AG04449 (cell line): ENCODE results near the gene BUB1B.
"Not testable (repeated sequence)": the region's sequence is repeated elsewhere in the genome, so short reads cannot be mapped to it uniquely, and the experiment has no call there.

Experiments used
- CTCF ChIA-PET: fragments of 350-600 bp; formaldehyde crosslinking; extraction: SDS; loops from one replicate; lab custom pipeline; 2021; ENCODE audit warnings: antibody characterized with exemption; lab: Yijun Ruan, JAX
- POLR2A ChIA-PET: fragments of 400-600, 350-600 bp; formaldehyde crosslinking; extraction: SDS; loops from one replicate; lab custom pipeline; 2020; ENCODE audit warnings: antibody characterized with exemption, inconsistent platforms; lab: Yijun Ruan, JAX
- DNase-seq: peaks from one replicate; pipeline ENCODE4 v3.0.0-alpha.2; 2010; ENCODE audit warnings: low read depth, low spot score
- H3K4me3 ChIP-seq: 2 replicates; pipeline ENCODE4 v1.5.1; 2011; ENCODE audit warnings: low read depth, mild to moderate bottlenecking, control low read depth, low read length
- TF ChIP-seq, protein P1 (sequence below): IDR thresholded peaks from one replicate; pipeline ENCODE4 v1.5.1; 2011; ENCODE audit warnings: mild to moderate bottlenecking, moderate library complexity, low read length, control low read depth, inconsistent platforms; ENCODE audit not compliant: insufficient read depth; ENCODE audit errors: missing control alignments

Gene BUB1B

DNA sequence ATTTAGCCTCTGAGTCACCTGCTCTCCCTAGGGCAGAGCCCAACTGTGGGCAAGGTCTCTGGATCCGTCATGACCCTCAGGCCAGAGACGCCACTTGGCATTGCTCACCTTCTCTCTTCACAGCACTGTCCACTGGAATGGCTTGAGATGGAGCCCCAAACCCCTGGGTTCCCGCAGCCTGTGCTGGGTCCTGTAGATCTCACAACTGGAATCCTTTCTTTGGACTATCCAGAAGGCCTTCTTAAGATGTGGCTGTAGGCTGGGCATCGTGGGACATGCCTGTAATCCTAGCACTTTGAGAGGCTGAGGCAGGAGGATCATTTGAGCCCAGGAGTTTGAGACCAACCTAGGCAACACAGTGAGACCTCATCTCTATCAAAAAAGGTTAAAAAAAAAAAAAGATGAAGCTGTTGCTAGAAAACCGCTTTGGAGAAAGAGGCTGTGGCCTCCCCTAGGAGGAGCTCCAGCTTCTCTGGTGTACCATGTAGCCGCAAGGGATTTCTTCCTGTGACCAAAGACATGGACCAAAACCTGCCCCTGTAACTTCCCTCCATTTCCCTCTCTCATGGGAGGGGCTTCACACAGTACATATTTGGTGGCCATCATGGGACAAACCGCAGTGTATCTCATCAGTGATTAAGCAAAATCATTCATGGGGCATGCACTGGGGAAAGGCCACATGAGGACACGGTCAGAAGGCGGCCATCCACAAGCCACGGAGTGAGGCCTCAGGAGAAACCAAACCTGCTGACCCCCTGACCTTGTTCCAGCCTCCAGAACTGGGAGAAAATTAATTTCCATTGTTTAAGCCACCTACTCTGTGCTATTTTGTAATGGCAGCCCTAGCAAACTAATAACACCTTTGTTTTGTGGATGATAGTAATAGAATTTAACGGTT lies 23.3 kb upstream of the BUB1B start:
- H3K4me3 ChIP-seq = no peak overlapping the region
- no peak for DNase-seq
- TF ChIP-seq, protein P1, sequence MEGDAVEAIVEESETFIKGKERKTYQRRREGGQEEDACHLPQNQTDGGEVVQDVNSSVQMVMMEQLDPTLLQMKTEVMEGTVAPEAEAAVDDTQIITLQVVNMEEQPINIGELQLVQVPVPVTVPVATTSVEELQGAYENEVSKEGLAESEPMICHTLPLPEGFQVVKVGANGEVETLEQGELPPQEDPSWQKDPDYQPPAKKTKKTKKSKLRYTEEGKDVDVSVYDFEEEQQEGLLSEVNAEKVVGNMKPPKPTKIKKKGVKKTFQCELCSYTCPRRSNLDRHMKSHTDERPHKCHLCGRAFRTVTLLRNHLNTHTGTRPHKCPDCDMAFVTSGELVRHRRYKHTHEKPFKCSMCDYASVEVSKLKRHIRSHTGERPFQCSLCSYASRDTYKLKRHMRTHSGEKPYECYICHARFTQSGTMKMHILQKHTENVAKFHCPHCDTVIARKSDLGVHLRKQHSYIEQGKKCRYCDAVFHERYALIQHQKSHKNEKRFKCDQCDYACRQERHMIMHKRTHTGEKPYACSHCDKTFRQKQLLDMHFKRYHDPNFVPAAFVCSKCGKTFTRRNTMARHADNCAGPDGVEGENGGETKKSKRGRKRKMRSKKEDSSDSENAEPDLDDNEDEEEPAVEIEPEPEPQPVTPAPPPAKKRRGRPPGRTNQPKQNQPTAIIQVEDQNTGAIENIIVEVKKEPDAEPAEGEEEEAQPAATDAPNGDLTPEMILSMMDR = no peak
- ChIA-PET CTCF (no interaction called here), POLR2A (no interaction called here)

DNA sequence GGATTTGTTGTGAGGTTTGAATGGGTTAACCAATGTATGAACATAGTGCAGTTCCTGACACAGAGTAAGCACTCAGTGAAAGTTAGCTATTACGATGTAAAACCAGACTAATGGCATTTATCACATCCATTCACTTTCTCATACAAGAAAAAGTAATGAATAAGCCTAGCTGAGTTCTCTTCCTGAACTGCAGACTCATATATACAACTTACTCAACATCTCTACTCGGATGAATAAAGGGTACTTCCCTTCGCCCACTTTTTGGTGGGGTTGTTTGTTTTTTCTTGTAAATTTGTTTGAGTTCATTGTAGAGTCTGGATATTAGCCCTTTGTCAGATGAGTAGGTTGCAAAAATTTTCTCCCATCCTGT lies 22.7 kb upstream of the BUB1B start:
- CTCF ChIA-PET, POLR2A ChIA-PET: not testable (repeated sequence)

DNA sequence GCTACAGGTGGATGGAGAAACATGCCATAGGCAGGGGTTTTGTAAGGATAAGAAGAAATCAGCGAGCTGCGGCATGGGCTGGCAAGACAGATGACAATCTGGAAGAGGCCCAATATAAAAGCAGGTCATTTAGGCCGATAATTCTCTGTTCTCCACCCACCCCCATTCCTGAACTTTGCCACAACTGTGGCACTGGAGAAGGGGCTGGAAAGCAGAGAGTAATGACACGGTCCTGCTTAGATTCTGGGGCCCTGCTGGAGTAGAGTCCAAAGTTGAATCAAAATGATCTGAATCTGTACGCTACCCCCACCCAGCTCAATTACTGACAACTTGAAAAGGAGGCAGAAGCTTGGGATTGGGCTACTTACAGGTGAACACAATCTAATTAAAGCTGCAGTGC lies 18.4 kb upstream of the BUB1B start:
- TF ChIP-seq, protein P1 = no peak
- ChIA-PET CTCF (interaction anchor here (0.9 kb wide), 1 partner anchor 38 kb away, joined by 3 read pairs; no protein-coding TSS in a partner anchor), POLR2A (no interaction called here)
- DNase-seq = no peak
- no peak overlapping the region for H3K4me3 ChIP-seq

More for the DNA sequence above, 22.7 kb upstream of the BUB1B start:
- not testable (repeated sequence) for DNase-seq, H3K4me3 ChIP-seq

DNA sequence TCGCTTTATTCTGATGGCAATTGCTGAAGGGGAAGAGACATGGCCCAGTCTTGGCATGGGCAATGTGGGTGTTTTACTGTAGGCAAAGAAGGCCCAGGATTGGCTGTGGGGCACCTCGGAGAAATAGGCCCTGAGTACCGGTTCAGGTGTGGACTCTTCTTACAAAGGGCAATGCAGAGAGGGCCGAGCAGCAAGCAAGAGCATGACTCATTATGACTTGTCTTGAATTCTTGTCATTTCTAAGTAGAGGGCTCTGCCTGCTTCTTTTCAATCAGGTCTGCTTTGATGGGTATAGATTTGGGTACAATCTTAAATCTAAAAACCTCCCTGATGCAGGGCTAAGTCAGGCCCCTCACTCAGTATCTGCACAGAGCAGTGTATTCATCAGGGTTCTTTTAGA lies 14.8 kb upstream of the BUB1B start:
- TF ChIP-seq, protein P1 = no peak
- ChIA-PET CTCF (no interaction called here), POLR2A (no interaction called here)
- no peak overlapping the region for H3K4me3 ChIP-seq
- DNase-seq = no peak

DNA sequence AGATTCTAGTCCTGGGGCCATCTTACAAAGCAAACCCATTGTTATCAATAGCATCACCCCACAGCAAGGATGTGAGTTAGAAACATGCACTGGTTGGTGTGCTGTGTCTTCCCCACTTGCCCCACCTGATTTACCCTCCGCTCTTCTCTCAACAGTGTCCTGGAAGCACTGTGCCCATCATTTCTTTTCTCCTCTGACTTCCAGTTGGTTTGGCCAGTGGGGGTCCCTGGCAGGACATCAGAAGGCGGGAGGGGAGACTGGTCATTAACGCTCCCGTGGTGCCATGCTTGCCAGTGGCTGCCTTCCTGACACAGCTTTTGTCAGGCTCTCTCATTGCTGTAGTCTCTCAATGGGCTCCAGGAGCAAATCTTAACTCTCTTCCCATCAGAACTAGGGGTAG lies 11.5 kb upstream of the BUB1B start:
- H3K4me3 ChIP-seq = no peak overlapping the region
- POLR2A ChIA-PET = no interaction called here
- TF ChIP-seq, protein P1 = no peak
- CTCF ChIA-PET = interaction anchor here (1.3 kb wide), 1 partner anchor 104 kb away, joined by 3 read pairs; no protein-coding TSS in a partner anchor
- no peak for DNase-seq

DNA sequence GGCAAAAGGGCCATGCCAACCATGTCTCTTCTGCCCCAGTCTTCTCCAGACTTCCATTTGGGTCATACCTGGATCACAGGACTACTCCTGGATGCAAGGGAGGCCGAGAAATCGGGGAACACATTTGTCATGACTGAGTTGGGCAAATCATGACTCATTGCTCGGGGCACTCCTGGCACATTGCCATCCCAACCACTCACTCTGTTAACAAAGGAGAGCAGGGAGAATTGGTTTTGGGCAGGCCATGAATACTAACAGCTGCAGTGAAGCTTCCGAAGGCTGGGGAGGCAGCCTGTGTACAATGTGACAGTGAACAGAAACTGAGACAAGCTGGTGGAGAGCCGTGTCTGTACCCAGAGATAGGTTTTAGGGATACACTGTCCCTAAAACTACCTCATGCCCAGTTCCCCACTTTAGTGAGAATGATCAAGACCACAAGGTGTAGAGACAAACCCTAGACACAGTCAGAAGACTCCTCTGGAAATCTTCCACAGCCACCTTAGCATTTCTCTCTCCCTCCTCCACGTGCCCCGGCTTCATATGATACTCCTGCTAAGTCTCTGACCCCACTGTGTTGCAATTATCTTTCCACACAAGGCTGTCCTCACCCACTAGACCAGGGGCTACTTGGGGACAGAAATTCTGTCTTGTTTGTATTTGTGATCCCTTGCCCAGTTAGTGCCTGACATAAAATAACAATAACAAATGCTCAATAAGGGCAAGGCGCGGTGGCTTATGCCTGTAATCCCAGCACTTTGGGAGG lies 10.5 kb upstream of the BUB1B start:
- ChIA-PET CTCF (interaction anchor here (0.5 to 1.3 kb wide), 3 partner anchors 17 to 105 kb away, joined by 3 to 4 read pairs (median 3); no protein-coding TSS in a partner anchor), POLR2A (no interaction called here)
- H3K4me3 ChIP-seq = no peak overlapping the region
- no peak for DNase-seq
- TF ChIP-seq, protein P1 = no peak
